CD4-positive, alpha-beta T cell treated with Interleukin-12 subunit alpha and Interleukin-12 subunit beta, for 1 hour (primary cell): Measurements from ENCODE around the gene TRAF3.
"Not testable (repeated sequence)": the region's sequence is repeated elsewhere in the genome, so short reads cannot be mapped to it uniquely, and the experiment has no call there.

ENCODE experiments used
- DNase-seq: peaks from one replicate; pipeline ENCODE4 v3.0.0-alpha.2; 2020

The TRAF3 gene

DNA sequence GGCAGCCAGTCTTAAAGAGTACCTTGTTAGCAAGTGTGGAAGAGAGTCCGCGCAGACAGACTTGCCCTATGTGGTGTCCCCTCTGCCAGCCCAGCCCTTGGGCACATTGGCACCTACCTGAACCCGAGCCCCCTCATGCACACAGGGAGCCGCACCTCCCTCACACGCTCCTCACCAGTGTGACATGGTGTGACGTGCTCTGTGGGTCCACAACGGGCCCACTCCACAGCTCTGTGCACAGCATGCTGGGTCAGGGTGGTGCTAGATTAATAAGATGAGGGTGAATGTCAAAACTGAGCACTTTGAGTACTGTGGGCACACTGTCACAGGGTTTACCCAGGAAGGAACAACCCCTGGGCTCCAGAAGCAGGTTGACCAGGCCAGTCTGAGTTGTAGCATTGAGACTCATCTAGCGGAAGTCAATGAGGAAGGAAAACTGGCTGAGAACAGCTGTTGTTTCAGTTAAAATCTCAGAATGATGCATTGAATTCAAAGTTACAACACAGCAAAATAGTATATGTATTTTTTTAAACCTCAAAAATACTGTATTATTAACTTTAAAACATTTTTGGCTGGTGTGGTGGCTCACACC, 91.8 kb downstream of the TRAF3 start:
- DNase-seq, result no peak

DNA sequence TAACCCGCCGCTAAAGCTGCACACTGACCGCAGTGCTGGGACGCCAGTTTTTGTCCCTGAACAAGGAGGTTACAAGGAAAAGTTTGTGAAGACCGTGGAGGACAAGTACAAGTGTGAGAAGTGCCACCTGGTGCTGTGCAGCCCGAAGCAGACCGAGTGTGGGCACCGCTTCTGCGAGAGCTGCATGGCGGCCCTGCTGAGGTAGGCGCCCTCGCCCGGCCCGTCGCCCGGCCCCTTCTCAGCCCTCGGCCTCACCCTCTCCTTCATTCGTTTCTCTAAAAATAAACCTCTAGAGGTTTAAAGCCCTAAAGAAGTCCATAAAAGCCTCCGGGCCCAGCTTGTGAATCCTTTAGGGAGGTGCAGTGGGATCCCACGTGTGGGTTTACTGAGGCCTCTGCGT, 93.0 kb downstream of the TRAF3 start:
- no peak for DNase-seq

GRCh38 chr14:102870994-102871831, 94.0 kb downstream of the TRAF3 start:
- DNase-seq, result no peak

DNA sequence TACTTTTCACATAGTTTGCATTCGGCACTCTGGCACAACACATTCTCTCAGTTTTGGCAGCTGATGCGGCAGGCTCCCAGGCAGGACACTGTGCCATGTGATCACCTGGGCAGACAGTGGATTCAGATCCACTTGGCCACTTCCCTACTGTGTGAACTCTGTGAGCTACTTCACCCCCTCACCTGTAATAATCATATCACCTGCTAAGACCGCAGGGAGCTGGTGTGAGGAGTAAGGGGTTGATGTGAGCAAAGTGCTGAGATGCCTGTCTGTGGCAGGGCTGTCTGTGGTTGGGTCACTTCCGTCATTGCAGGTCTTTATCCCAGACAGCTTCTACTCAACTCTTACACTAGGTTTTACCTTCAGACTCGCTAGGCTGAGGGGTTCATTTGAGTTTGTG, 94.8 kb downstream of the TRAF3 start:
- peak; percentile 27 for DNase-seq

DNA sequence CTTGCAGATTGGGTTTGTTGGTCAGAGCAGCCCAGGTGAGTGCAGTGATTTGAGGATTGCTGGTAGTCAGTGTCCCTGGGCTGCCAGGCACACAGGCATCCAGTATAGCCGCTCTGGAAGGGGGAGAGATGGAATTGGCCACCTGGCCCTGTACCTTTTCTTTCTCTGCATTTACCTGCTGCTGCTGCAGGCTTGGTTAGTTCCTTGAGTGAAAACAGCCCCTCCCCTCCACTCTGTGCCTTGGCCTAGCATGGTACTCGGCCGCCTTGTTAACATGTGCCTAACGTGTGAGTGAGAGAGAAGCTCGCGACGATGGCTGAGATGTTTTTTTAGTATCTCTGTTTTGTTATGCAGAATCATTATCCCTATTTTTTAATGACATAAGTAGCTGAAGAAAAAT, 95.9 kb downstream of the TRAF3 start:
- DNase-seq, result no peak

- DNase-seq, result no peak
Observed at GRCh38 chr14:102873546-102874061, 96.4 kb downstream of the TRAF3 start.

GRCh38 chr14:102875652-102876051, 98.4 kb downstream of the TRAF3 start:
- DNase-seq, result no peak

DNA sequence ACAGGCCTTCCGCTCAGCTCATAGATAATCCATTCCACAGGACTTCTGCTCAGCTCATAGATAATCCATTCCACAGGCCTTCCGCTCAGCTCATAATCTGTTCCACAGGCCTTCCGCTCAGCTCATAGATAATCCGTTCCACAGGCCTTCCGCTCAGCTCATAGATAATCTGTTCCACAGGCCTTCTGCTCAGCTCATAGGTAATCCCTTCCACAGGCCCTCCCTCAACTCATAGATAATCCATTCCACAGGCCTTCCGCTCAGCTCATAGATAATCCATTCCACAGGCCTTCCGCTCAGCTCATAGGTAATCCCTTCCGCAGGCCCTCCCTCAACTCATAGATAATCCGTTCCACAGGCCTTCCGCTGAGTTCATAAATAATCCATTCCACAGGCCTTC, 100.3 kb downstream of the TRAF3 start:
- DNase-seq, result not testable (repeated sequence)

- no peak for DNase-seq
Observed at GRCh38 chr14:102878174-102878969, 101.1 kb downstream of the TRAF3 start.

GRCh38 chr14:102878970-102879460, 101.8 kb downstream of the TRAF3 start:
- no peak for DNase-seq

DNA sequence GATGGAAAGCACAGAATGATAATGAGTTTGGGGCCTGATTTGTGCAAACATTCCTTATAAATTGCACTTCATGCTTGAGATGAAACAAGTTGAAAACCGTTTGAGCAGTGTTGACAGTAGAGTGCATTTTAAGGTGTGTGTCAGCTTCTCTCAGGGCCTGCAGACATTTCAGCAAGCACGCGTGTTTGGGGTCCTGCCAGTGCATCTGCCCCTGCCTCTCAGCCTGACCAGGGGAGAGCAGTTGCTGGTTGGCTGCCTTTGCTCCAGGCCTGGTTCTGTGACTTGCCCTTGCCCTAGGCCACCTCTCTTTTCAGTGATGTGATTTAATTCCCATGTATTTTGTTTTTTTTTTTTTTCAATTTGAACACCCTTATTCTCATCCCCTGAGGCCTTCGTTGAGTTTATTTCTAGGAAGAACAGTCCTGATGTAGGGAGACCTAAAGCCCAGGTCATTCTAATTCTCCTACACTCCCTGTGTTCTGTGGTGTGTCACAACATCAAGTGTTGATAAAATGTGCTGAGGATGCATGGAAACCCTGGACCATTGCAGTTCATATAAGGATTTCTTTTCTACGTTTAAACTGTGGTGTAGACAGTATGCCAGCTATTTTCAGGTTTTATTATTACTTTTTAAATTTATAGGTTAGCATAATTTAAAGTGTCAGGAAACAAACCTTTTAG, 105.1 kb downstream of the TRAF3 start:
- DNase-seq, result no peak

- DNase-seq, result no peak
Observed at GRCh38 chr14:102883089-102883541, 105.9 kb downstream of the TRAF3 start.

DNA sequence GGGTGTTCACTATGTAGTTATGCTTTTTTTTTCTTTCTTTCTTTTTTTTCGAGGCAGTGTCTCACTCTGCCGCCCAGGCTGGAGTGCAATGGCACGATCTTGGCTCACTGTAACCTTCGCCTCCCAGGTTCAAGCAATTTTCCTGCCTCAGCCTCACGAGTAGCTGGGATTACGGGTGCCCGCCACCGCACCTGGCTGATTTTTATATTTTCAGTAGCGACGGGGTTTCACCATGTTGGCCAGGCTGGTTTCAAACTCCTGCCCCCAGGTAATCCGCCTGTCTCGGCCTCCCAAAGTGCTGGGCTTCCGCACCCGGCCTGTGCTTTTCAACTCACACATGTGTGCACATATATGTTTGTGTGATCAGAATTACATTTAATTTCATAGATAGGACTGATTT, 106.3 kb downstream of the TRAF3 start:
- DNase-seq, result no peak

- no peak for DNase-seq
Observed at GRCh38 chr14:102885737-102886447, 108.6 kb downstream of the TRAF3 start.

DNA sequence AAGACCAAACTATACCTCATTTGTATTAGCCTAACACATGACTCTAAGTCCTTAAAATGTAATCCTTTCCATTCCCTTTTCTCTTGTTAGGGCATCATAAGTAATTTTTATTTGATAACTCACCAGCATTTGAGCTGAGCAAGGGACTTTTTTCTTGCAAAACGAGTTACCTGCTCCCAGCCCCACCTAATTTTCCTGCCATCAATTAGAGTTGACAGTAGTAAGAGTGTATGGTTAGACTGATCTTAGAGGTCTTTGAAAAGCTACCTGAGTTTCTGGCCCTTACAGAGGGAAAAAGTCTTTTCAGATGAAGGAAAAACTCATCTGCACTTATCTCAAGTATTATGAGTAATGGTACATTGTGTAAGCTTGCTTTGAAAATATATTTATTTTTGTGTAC, 111.5 kb downstream of the TRAF3 start:
- DNase-seq, result no peak

DNA sequence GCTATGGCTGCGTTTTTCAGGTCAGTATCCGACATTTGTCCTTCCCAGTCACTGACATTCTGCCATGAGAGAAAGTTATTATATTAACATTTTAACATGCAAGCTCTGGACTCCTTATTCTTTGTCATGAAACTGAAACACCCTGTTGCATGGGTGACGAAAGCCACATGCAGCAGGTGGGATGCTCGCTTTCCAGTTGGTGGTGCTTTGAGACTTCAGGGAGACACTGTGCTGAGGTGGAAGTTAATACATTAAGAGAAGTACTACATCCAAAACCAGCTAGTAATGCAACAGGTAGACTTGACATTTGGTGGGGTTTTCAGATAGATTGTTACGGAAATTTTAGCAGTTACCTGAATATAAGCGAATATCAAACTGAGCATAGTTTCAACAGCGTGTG, 112.4 kb downstream of the TRAF3 start:
- no peak for DNase-seq

- no peak for DNase-seq
Observed at GRCh38 chr14:102891111-102891510, 113.9 kb downstream of the TRAF3 start.

DNA sequence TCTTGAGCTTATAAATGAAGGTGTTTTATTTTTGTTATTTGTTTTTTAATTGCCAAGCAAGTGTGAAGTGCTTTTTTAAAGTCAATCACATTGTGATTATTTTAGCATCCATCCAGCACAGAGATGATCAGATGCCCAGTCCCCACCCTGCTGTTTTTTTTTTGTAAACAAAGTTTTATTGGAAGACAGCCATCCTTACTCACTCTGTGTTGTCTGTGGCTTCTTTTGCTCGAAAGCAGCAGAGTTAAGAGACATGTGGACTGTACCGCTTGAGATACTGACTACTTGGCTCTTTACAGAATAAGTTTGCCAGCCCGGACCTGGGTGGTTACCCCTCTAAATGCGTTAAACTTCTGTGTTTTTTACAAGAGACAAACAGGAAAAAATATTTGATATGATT, 114.3 kb downstream of the TRAF3 start:
- no peak for DNase-seq

GRCh38 chr14:102892651-102893050, 115.4 kb downstream of the TRAF3 start:
- no peak for DNase-seq

GRCh38 chr14:102893452-102893851, 116.2 kb downstream of the TRAF3 start:
- DNase-seq, result no peak

- not testable (repeated sequence) for DNase-seq
Observed at GRCh38 chr14:102896735-102897134, 119.5 kb downstream of the TRAF3 start.
